ENCODE measurements around the gene LAGE3.

The LAGE3 gene

GRCh38 chrX:154468217-154468616 lies 10.9 kb downstream of the LAGE3 start:
- H3F3A ChIP-seq (ENCODE audit: insufficient read depth, low read length): no peaks in the 10 kb centered on the region
- no peaks in the 10 kb centered on the region for H3K4me1 ChIP-seq (ENCODE audit: insufficient read depth, low read length, severe bottlenecking)
- H3K4me3 ChIP-seq (ENCODE audit: low read depth, low read length, poor library complexity, severe bottlenecking): no peak overlapping the region
- H4K20me1 ChIP-seq (ENCODE audit: insufficient read depth, low read length): no peaks in the 10 kb centered on the region
- no peaks in the 10 kb centered on the region for H3K79me2 ChIP-seq (ENCODE audit: insufficient read depth, low read length)
- peaks cover 5% of the 10 kb centered on the region; the same call in 1 of the 2 replicates for H3K36me3 ChIP-seq (ENCODE audit: insufficient read depth, low read length)
- no peak overlapping the region for H3K9ac ChIP-seq (ENCODE audit: low read length)
- no peak overlapping the region for H3K27ac ChIP-seq (ENCODE audit: low read depth, low read length, poor library complexity, severe bottlenecking)
- H3K27me3 ChIP-seq (ENCODE audit: insufficient read depth, low read length): no peaks in the 10 kb centered on the region
- TF ChIP-seq EZH2 (IDR thresholded peaks at IDR 0.05; ENCODE audit: borderline replicate concordance, low read length) (no peak), CTCF (IDR thresholded peaks at IDR 0.05; ENCODE audit: low read length) (no peak)
- H3K9me3 ChIP-seq (ENCODE audit: low read length): no peaks in the 10 kb centered on the region
- no peaks in the 10 kb centered on the region for H3K9me2 ChIP-seq (ENCODE audit: low read depth, low read length)
- no peak overlapping the region for H3K4me2 ChIP-seq (ENCODE audit: low read length)
- H2AFZ ChIP-seq (ENCODE audit: low read length): no peak overlapping the region

GRCh38 chrX:154467556-154467955 lies 11.5 kb downstream of the LAGE3 start:
- H3K36me3 ChIP-seq (ENCODE audit: insufficient read depth, low read length): peaks cover 5% of the 10 kb centered on the region; the same call in 1 of the 2 replicates

GRCh38 chrX:154466907-154467306 lies 12.2 kb downstream of the LAGE3 start:
- no peak overlapping the region for H3K4me2 ChIP-seq (ENCODE audit: low read length)
- no peak overlapping the region for H3K4me3 ChIP-seq (ENCODE audit: low read depth, low read length, poor library complexity, severe bottlenecking)
- no peak overlapping the region for H3K9ac ChIP-seq (ENCODE audit: low read length)
- H4K20me1 ChIP-seq (ENCODE audit: insufficient read depth, low read length): no peaks in the 10 kb centered on the region
- no peaks in the 10 kb centered on the region for H3K9me3 ChIP-seq (ENCODE audit: low read length)
- H3K36me3 ChIP-seq (ENCODE audit: insufficient read depth, low read length): peaks cover 5% of the 10 kb centered on the region; the same call in 1 of the 2 replicates
- H3K79me2 ChIP-seq (ENCODE audit: insufficient read depth, low read length): no peaks in the 10 kb centered on the region
- H3K27ac ChIP-seq (ENCODE audit: low read depth, low read length, poor library complexity, severe bottlenecking): no peak overlapping the region
- H3F3A ChIP-seq (ENCODE audit: insufficient read depth, low read length): no peaks in the 10 kb centered on the region
- H2AFZ ChIP-seq (ENCODE audit: low read length): no peak overlapping the region
- no peaks in the 10 kb centered on the region for H3K27me3 ChIP-seq (ENCODE audit: insufficient read depth, low read length)
- H3K9me2 ChIP-seq (ENCODE audit: low read depth, low read length): no peaks in the 10 kb centered on the region
- no peak for TF ChIP-seq CTCF (IDR thresholded peaks at IDR 0.05; ENCODE audit: low read length)
- H3K4me1 ChIP-seq (ENCODE audit: insufficient read depth, low read length, severe bottlenecking): no peaks in the 10 kb centered on the region

More at GRCh38 chrX:154467556-154467955, 11.5 kb downstream of the LAGE3 start:
- H3F3A ChIP-seq (ENCODE audit: insufficient read depth, low read length): no peaks in the 10 kb centered on the region
- no peak overlapping the region for H3K9ac ChIP-seq (ENCODE audit: low read length)
- H3K27ac ChIP-seq (ENCODE audit: low read depth, low read length, poor library complexity, severe bottlenecking): no peak overlapping the region
- H3K9me3 ChIP-seq (ENCODE audit: low read length): no peaks in the 10 kb centered on the region
- H3K4me2 ChIP-seq (ENCODE audit: low read length): no peak overlapping the region
- H3K27me3 ChIP-seq (ENCODE audit: insufficient read depth, low read length): no peaks in the 10 kb centered on the region
- no peaks in the 10 kb centered on the region for H3K4me1 ChIP-seq (ENCODE audit: insufficient read depth, low read length, severe bottlenecking)
- H3K79me2 ChIP-seq (ENCODE audit: insufficient read depth, low read length): no peaks in the 10 kb centered on the region
- H3K4me3 ChIP-seq (ENCODE audit: low read depth, low read length, poor library complexity, severe bottlenecking): no peak overlapping the region
- no peaks in the 10 kb centered on the region for H4K20me1 ChIP-seq (ENCODE audit: insufficient read depth, low read length)
- TF ChIP-seq CTCF (IDR thresholded peaks at IDR 0.05; ENCODE audit: low read length) (no peak), EZH2 (IDR thresholded peaks at IDR 0.05; ENCODE audit: borderline replicate concordance, low read length) (no peak)
- no peak overlapping the region for H2AFZ ChIP-seq (ENCODE audit: low read length)
- no peaks in the 10 kb centered on the region for H3K9me2 ChIP-seq (ENCODE audit: low read depth, low read length)
